ENCODE data around the gene COCH.

Gene COCH

GRCh38 chr14:30869551-30870155 is 4.7 kb upstream of the COCH start:
- H3K4me1 ChIP-seq (ENCODE audit: control insufficient read depth, low read length) = peaks cover 7% of the 10 kb centered on the region
- 0 out of 2 replicates have a peak, but pooled peaks cover 1% of the 10 kb centered on the region for H3K36me3 ChIP-seq (ENCODE audit: control insufficient read depth, low read length)
- TF ChIP-seq EZH2phosphoT487 (IDR thresholded peaks at IDR 0.05; ENCODE audit: borderline replicate concordance, low read length) (no peak), CTCF (IDR thresholded peaks at IDR 0.05; ENCODE audit: low read depth, low read length, poor library complexity, severe bottlenecking) (no peak)
- no peaks in the 10 kb centered on the region for H3K27me3 ChIP-seq (ENCODE audit: control insufficient read depth, low read length)
- H3K9me2 ChIP-seq (replicated peaks; ENCODE audit: control insufficient read depth, low read length) = no peaks in the 10 kb centered on the region
- no peaks in the 10 kb centered on the region for H4K20me1 ChIP-seq (ENCODE audit: control insufficient read depth, insufficient read depth, low read depth, low read length)
- H3K79me2 ChIP-seq (ENCODE audit: control insufficient read depth, low read length) = peaks cover 3% of the 10 kb centered on the region
- peaks cover 9% of the 10 kb centered on the region; the same call in 1 of the 2 replicates for H3F3A ChIP-seq (ENCODE audit: control insufficient read depth, insufficient read depth)
- no peaks in the 10 kb centered on the region for H3K9me3 ChIP-seq (ENCODE audit: control insufficient read depth, insufficient read depth, low read length)
- no peak overlapping the region for H3K4me2 ChIP-seq (ENCODE audit: low read length)
- H3K27ac ChIP-seq (ENCODE audit: low read depth, low read length) = no peak overlapping the region
- H3K4me3 ChIP-seq (ENCODE audit: low read length) = no peak overlapping the region

GRCh38 chr14:30872602-30873001 is 1.8 kb upstream of the COCH start:
- H3K9me2 ChIP-seq (replicated peaks; ENCODE audit: control insufficient read depth, low read length) = no peaks in the 10 kb centered on the region
- H3K79me2 ChIP-seq (ENCODE audit: control insufficient read depth, low read length) = peaks cover 31% of the 10 kb centered on the region
- H3K27me3 ChIP-seq (ENCODE audit: control insufficient read depth, low read length) = no peaks in the 10 kb centered on the region
- no peaks in the 10 kb centered on the region for H3K9me3 ChIP-seq (ENCODE audit: control insufficient read depth, insufficient read depth, low read length)
- H3K4me1 ChIP-seq (ENCODE audit: control insufficient read depth, low read length) = peaks cover 28% of the 10 kb centered on the region
- TF ChIP-seq CTCF (IDR thresholded peaks at IDR 0.05; ENCODE audit: low read depth, low read length, poor library complexity, severe bottlenecking) (no peak), EZH2phosphoT487 (IDR thresholded peaks at IDR 0.05; ENCODE audit: borderline replicate concordance, low read length) (no peak)
- no peak overlapping the region for H3K27ac ChIP-seq (ENCODE audit: low read depth, low read length)
- H4K20me1 ChIP-seq (ENCODE audit: control insufficient read depth, insufficient read depth, low read depth, low read length) = no peaks in the 10 kb centered on the region
- H3K36me3 ChIP-seq (ENCODE audit: control insufficient read depth, low read length) = peaks cover 25% of the 10 kb centered on the region
- H3F3A ChIP-seq (ENCODE audit: control insufficient read depth, insufficient read depth) = peaks cover 9% of the 10 kb centered on the region; the same call in 1 of the 2 replicates
- H3K4me2 ChIP-seq (ENCODE audit: low read length) = no peak overlapping the region
- H3K4me3 ChIP-seq (ENCODE audit: low read length) = no peak overlapping the region

GRCh38 chr14:30873308-30874119 is 845 bp upstream of the COCH start:
- peak overlapping the region; percentile 76 for H3K4me2 ChIP-seq (ENCODE audit: low read length)
- peaks cover 9% of the 10 kb centered on the region; the same call in 1 of the 2 replicates for H3F3A ChIP-seq (ENCODE audit: control insufficient read depth, insufficient read depth)
- no peaks in the 10 kb centered on the region for H4K20me1 ChIP-seq (ENCODE audit: control insufficient read depth, insufficient read depth, low read depth, low read length)
- H3K36me3 ChIP-seq (ENCODE audit: control insufficient read depth, low read length) = peaks cover 34% of the 10 kb centered on the region
- no peaks in the 10 kb centered on the region for H3K9me2 ChIP-seq (replicated peaks; ENCODE audit: control insufficient read depth, low read length)
- H3K27me3 ChIP-seq (ENCODE audit: control insufficient read depth, low read length) = no peaks in the 10 kb centered on the region
- peak overlapping the region; percentile 96 for H3K4me3 ChIP-seq (ENCODE audit: low read length)
- H3K27ac ChIP-seq (ENCODE audit: low read depth, low read length) = no peak overlapping the region
- H3K4me1 ChIP-seq (ENCODE audit: control insufficient read depth, low read length) = peaks cover 30% of the 10 kb centered on the region
- H3K79me2 ChIP-seq (ENCODE audit: control insufficient read depth, low read length) = peaks cover 36% of the 10 kb centered on the region
- TF ChIP-seq CTCF (IDR thresholded peaks at IDR 0.05; ENCODE audit: low read depth, low read length, poor library complexity, severe bottlenecking) = no peak
- no peak for TF ChIP-seq EZH2phosphoT487 (IDR thresholded peaks at IDR 0.05; ENCODE audit: borderline replicate concordance, low read length)
- no peaks in the 10 kb centered on the region for H3K9me3 ChIP-seq (ENCODE audit: control insufficient read depth, insufficient read depth, low read length)

Data from DOHH2 (cell line).